CD4-positive, alpha-beta T cell (primary cell): ENCODE measurements around the gene PRKCSH. TPM values are rescaled to one million over a fixed set of nuclear protein-coding genes. Genes with fewer than 3 reads are reported as not detected.

Experiments used
- ATAC-seq: fragments of 200-7000 bp; cut with Tn5 transposase; one replicate; pipeline ENCODE4 v1.10.0; 2022; ENCODE audit warnings: mild to moderate bottlenecking; ENCODE audit not compliant: poor library complexity
- CTCF ChIA-PET: fragments of 350-600 bp; sonication (Branson Sonifier 250); formaldehyde crosslinking; loops from one replicate; lab custom pipeline; 2021; ENCODE audit warnings: antibody characterized with exemption, inconsistent platforms; lab: Charles Lee
- POLR2A ChIA-PET: fragments of 350-600 bp; sonication (Branson Sonifier 250); formaldehyde crosslinking; loops from one replicate; lab custom pipeline; 2021; ENCODE audit warnings: antibody characterized with exemption, inconsistent platforms; lab: Charles Lee
- DNase-seq, 14 experiments: peaks; one replicate each; pipeline ENCODE4 v3.0.0-alpha.2; 2013 to 2020; ENCODE audit warnings: mixed read lengths in 2 of 14
- H3K27ac ChIP-seq, 2 donors: one replicate each; pipeline versions ENCODE4 v1.5.1 to v1.7.0; 2013; ENCODE audit warnings: low read length in 2 of 2, low read depth in 1 of 2, mild to moderate bottlenecking in 1 of 2
- H3K27me3 ChIP-seq, 2 experiments: 1 replicate in 1 of 2; 2 replicates in 1 of 2; pipeline versions ENCODE4 v1.6.1 to v1.7.0; 2013; ENCODE audit warnings: low read length in 2 of 2, control low read depth in 1 of 2, mild to moderate bottlenecking in 1 of 2, moderate library complexity in 1 of 2; ENCODE audit not compliant: insufficient read depth in 2 of 2, control insufficient read depth in 1 of 2
- H3K36me3 ChIP-seq: one replicate; pipeline ENCODE4 v1.6.1; 2013; ENCODE audit warnings: low read length, control low read depth; ENCODE audit not compliant: insufficient read depth
- H3K4me1 ChIP-seq: one replicate; pipeline ENCODE4 v1.6.1; 2013; ENCODE audit warnings: low read length, control low read depth; ENCODE audit not compliant: insufficient read depth
- H3K4me3 ChIP-seq: one replicate; pipeline ENCODE4 v1.5.1; 2013; ENCODE audit warnings: mild to moderate bottlenecking, low read length, moderate library complexity
- H3K9me3 ChIP-seq, 2 experiments: 1 replicate in 1 of 2; 2 replicates in 1 of 2; pipeline versions ENCODE4 v1.6.1 to v1.7.0; 2013; ENCODE audit warnings: low read length in 2 of 2, mild to moderate bottlenecking in 2 of 2, control low read depth in 1 of 2, moderate library complexity in 1 of 2; ENCODE audit not compliant: control insufficient read depth in 1 of 2, insufficient read depth in 1 of 2
- H3K27ac Mint-ChIP-seq: one replicate; pipeline ENCODE4 v1.8.0; 2020; ENCODE audit warnings: mixed read lengths
- H3K27me3 Mint-ChIP-seq: one replicate; pipeline ENCODE4 v1.8.0; 2021; ENCODE audit warnings: mixed read lengths
- H3K36me3 Mint-ChIP-seq: one replicate; pipeline ENCODE4 v1.8.0; 2021; ENCODE audit warnings: low read depth, mixed read lengths
- H3K4me1 Mint-ChIP-seq: one replicate; pipeline ENCODE4 v1.8.0; 2021; ENCODE audit warnings: low read depth, mixed read lengths
- H3K4me3 Mint-ChIP-seq: one replicate; pipeline ENCODE4 v1.8.0; 2020; ENCODE audit warnings: mild to moderate bottlenecking, mixed read lengths
- H3K9me3 Mint-ChIP-seq: one replicate; pipeline ENCODE4 v1.8.0; 2020; ENCODE audit warnings: mixed read lengths
- intact Hi-C, 2 experiments: fragments of 100-400 bp; cut with DNase I in 1 of 2; cut with micrococcal nuclease in 1 of 2; formaldehyde crosslinking; loops; one replicate each; pipeline versions ENCODE4 v1.15.1 to v1.9.0; 2023 to 2025; cut with DNase I, micrococcal nuclease
- microRNA-seq: library from miRNA; unstranded; fragments of <30 nt; microRNA quantifications from one replicate; pipeline ENCODE4 v1.2.0, GENCODE V29; 2021; ENCODE audit warnings: borderline microRNAs expressed, borderline replicate concordance
- total RNA-seq, 174 experiments: library from RNA in 2 of 174; stranded (reverse) in 2 of 174; gene quantifications; one replicate each; pipeline ENCODE4 v1.2.3 and lab custom pipeline; 2021 to 2026
- TF ChIP-seq, protein P1 (sequence below): fragments of 200-600 bp; IDR thresholded peaks from one replicate; pipeline ENCODE4 v1.8.0; 2022; ENCODE audit warnings: antibody characterized with exemption, mild to moderate bottlenecking

Gene PRKCSH
- total RNA-seq, 2 experiments from 2014 or later: 257 to 260 TPM

DNA sequence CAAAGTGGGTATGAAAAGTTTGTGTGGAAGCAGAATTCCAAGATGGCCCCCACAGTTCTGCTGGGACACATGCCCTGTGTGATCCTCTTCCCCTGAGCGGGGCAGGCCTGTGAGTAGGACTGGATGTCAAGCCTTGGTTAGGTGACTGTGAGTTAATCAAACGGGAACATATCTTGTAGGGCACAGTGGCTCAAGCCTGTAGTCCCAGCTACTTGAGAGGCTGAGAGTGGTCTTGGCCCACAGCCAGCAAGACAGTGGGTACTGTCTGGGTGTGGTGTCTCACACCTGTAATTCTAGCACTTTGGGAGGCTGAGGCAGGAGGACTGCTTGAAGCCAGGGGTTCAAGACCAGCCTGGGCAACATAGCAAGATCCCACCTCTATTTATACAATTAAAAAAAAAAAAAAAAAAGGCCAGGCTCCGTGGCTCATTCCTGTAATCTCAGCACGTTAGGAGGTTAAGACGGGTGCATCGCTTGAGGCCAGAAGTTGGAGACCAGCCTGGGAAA is 63.8 kb downstream of the PRKCSH start:
- no peak for DNase-seq
- H3K9me3 Mint-ChIP-seq: no peaks in the 10 kb centered on the region
- no peak overlapping the region for H3K27ac Mint-ChIP-seq
- no peaks in the 10 kb centered on the region for H3K27me3 Mint-ChIP-seq
- Histone ChIP-seq H3K27me3 (no peaks in the 10 kb centered on the region), H3K9me3 (no peaks in the 10 kb centered on the region), H3K4me3 (no peak overlapping the region), H3K36me3 (peaks cover 17% of the 10 kb centered on the region), H3K4me1 (peaks cover under 1% of the 10 kb centered on the region), H3K27ac (no peak overlapping the region)
- peaks cover under 1% of the 10 kb centered on the region for H3K4me1 Mint-ChIP-seq
- ATAC-seq: no peak
- TF ChIP-seq, protein P1, sequence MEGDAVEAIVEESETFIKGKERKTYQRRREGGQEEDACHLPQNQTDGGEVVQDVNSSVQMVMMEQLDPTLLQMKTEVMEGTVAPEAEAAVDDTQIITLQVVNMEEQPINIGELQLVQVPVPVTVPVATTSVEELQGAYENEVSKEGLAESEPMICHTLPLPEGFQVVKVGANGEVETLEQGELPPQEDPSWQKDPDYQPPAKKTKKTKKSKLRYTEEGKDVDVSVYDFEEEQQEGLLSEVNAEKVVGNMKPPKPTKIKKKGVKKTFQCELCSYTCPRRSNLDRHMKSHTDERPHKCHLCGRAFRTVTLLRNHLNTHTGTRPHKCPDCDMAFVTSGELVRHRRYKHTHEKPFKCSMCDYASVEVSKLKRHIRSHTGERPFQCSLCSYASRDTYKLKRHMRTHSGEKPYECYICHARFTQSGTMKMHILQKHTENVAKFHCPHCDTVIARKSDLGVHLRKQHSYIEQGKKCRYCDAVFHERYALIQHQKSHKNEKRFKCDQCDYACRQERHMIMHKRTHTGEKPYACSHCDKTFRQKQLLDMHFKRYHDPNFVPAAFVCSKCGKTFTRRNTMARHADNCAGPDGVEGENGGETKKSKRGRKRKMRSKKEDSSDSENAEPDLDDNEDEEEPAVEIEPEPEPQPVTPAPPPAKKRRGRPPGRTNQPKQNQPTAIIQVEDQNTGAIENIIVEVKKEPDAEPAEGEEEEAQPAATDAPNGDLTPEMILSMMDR: no peak
- intact Hi-C loops: no loop called here
- ChIA-PET CTCF (no interaction called here), POLR2A (no interaction called here)
- H3K4me3 Mint-ChIP-seq: no peak overlapping the region
- peaks cover 25% of the 10 kb centered on the region for H3K36me3 Mint-ChIP-seq

DNA sequence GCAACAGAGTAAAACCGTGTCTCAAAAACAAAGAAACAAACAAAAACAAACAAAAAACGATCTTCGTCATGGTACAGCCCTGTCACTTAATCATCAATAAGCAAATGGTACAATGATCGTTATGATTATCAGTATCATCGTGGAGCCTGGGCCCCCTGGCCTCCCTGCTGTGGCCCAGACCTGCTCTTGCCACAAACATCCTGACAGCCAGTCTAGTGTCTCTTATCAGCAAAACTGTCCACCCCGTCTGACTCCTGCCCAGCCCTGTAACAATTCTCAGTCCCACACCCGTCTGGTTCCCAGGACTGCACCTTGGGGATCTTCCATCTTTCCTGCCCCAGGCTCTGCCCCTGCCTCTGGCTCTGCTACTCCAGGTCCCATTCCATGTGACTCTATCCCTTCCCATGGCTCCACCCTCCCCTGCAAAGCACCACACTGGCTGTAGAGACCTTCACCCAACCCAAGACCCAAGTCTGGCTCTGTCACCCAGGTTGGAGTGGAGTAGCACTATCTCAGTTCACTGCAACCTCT is 64.5 kb downstream of the PRKCSH start:
- ATAC-seq (no peak), DNase-seq (no peak)
- TF ChIP-seq, protein P1: no peak
- peaks cover 7% of the 10 kb centered on the region for H3K4me1 Mint-ChIP-seq
- Histone ChIP-seq H3K36me3 (peaks cover 16% of the 10 kb centered on the region), H3K27me3 (no peaks in the 10 kb centered on the region), H3K4me3 (no peak overlapping the region), H3K27ac (no peak overlapping the region), H3K4me1 (peaks cover 7% of the 10 kb centered on the region), H3K9me3 (no peaks in the 10 kb centered on the region)
- H3K36me3 Mint-ChIP-seq: peaks cover 32% of the 10 kb centered on the region
- no peaks in the 10 kb centered on the region for H3K27me3 Mint-ChIP-seq
- no peak overlapping the region for H3K27ac Mint-ChIP-seq
- POLR2A ChIA-PET: no interaction called here
- CTCF ChIA-PET: no interaction called here
- no peak overlapping the region for H3K4me3 Mint-ChIP-seq
- H3K9me3 Mint-ChIP-seq: no peaks in the 10 kb centered on the region
- intact Hi-C loops: loop anchor here (10.0 kb wide), 2 partner anchors 125 to 1195 kb away; partner anchors contain the start of genes FBXW9 (in 1 of the 2) and SWSAP1 (in 1 of the 2)

Small RNAs within 50 kb of the gene (microRNA-seq; reads per million reads assigned to microRNA genes)
- not detected for gene MIR7974

Other genes starting within 250 kb of the PRKCSH start
- gene KANK2, start 238.1 kb upstream of the PRKCSH start, total RNA-seq: not detected
- gene ANGPTL8, start 196.0 kb upstream of the PRKCSH start, total RNA-seq: not detected
- gene DOCK6, start 173.1 kb upstream of the PRKCSH start, total RNA-seq: under 1 TPM; 0.14 to 0.38 TPM
- gene TSPAN16, start 139.5 kb upstream of the PRKCSH start, total RNA-seq: not detected
- gene RAB3D, start 96.0 kb upstream of the PRKCSH start, total RNA-seq: 1 to 10 TPM; 1.2 to 2.2 TPM
- gene TMEM205, start 89.4 kb upstream of the PRKCSH start, total RNA-seq: 10 to 100 TPM in 1 of 2 experiments, 1 to 10 TPM in 1; 8.8 to 10.4 TPM
- gene CCDC159, start 89.1 kb upstream of the PRKCSH start, total RNA-seq: 10 to 100 TPM; 35.5 to 42.4 TPM
- 1 to 10 TPM; 8.2 TPM for gene PLPPR2, start 80.2 kb upstream of the PRKCSH start, total RNA-seq
- gene SWSAP1, start 61.0 kb upstream of the PRKCSH start, total RNA-seq: 1 to 10 TPM; 2.6 to 2.7 TPM
- 10 to 100 TPM; 10.9 to 11.3 TPM for gene EPOR, start 51.3 kb upstream of the PRKCSH start, total RNA-seq
- gene RGL3, start 16.3 kb upstream of the PRKCSH start, total RNA-seq: not detected
- gene ODAD3, start 514 bp upstream of the PRKCSH start, total RNA-seq: not detected
- under 1 TPM in 1 of 2 experiments, not detected in 1; 0.66 TPM for gene ELAVL3, start 45.4 kb downstream of the PRKCSH start, total RNA-seq
- gene ZNF653, start 70.2 kb downstream of the PRKCSH start, total RNA-seq: 1 to 10 TPM; 7.4 to 7.5 TPM
- 10 to 100 TPM; 27.2 to 27.4 TPM for gene ECSIT, start 93.5 kb downstream of the PRKCSH start, total RNA-seq
- not detected for gene CNN1, start 103.2 kb downstream of the PRKCSH start, total RNA-seq
- 10 to 100 TPM; 31.8 to 33.2 TPM for gene ELOF1, start 123.6 kb downstream of the PRKCSH start, total RNA-seq
- 10 to 100 TPM; 13.4 to 15.3 TPM for gene ACP5, start 142.0 kb downstream of the PRKCSH start, total RNA-seq
- gene ZNF627, start 161.8 kb downstream of the PRKCSH start, total RNA-seq: 10 to 100 TPM; 11.7 to 12.7 TPM